Mammary epithelial cell (primary cell): ENCODE data around the gene RBM20.

ENCODE experiments used
- EZH2 ChIP-seq: IDR thresholded peaks from 2 replicates; pipeline ENCODE4 v1.6.1; 2012; ENCODE audit warnings: low read length, inconsistent platforms, borderline replicate concordance
- TF ChIP-seq, protein P1 (sequence below), 2 donors: IDR thresholded peaks in 1 of 2; conservative IDR thresholded peaks in 1 of 2; 2 replicates each; pipeline ENCODE4 v1.5.1; 2011 to 2012; ENCODE audit warnings: inconsistent platforms in 2 of 2, low read length in 2 of 2, mild to moderate bottlenecking in 2 of 2, control low read depth in 1 of 2, low read depth in 1 of 2; ENCODE audit not compliant: insufficient read depth in 1 of 2; ENCODE audit errors: extremely low read depth in 1 of 2

DNA sequence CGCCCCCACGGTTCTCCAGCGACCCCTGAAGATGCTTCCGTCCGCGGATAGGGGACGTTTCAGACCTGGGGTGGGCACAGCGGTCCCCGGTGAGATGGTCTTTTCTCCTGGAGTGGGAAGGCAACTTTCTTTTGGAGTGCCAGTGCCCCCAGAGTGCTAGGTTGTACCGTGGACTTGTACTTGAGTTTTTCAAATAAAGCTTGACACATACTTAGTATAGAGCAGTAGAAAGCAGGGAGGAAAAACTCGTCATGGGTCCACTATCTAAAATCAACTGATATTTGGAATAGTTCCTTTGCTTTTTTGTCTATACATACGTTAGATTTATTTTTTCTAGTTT is 28.4 kb downstream of the RBM20 start:
- TF ChIP-seq, protein P1, sequence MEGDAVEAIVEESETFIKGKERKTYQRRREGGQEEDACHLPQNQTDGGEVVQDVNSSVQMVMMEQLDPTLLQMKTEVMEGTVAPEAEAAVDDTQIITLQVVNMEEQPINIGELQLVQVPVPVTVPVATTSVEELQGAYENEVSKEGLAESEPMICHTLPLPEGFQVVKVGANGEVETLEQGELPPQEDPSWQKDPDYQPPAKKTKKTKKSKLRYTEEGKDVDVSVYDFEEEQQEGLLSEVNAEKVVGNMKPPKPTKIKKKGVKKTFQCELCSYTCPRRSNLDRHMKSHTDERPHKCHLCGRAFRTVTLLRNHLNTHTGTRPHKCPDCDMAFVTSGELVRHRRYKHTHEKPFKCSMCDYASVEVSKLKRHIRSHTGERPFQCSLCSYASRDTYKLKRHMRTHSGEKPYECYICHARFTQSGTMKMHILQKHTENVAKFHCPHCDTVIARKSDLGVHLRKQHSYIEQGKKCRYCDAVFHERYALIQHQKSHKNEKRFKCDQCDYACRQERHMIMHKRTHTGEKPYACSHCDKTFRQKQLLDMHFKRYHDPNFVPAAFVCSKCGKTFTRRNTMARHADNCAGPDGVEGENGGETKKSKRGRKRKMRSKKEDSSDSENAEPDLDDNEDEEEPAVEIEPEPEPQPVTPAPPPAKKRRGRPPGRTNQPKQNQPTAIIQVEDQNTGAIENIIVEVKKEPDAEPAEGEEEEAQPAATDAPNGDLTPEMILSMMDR (conservative IDR thresholded peaks at IDR 0.05 in 1 of 2, IDR thresholded peaks at IDR 0.05 in 1 of 2; ENCODE audit: extremely low read depth in 1 of 2, insufficient read depth in 1 of 2, low read depth in 1 of 2, low read length in 2 of 2), result no peak
- TF ChIP-seq EZH2, result no peak
